H9 (cell line): ENCODE data around the gene ELF5. TPM values are rescaled to one million over a fixed set of nuclear protein-coding genes. Genes with fewer than 3 reads are reported as not detected.

Experiments used
- DNase-seq: peaks from one replicate; pipeline ENCODE4 v3.0.0-alpha.2; 2017
- H2AFZ ChIP-seq: one replicate; pipeline ENCODE4 v1.6.1; 2013; ENCODE audit warnings: mild to moderate bottlenecking, low read length, control low read depth, moderate library complexity
- H2AK5ac ChIP-seq: 2 replicates; pipeline ENCODE4 v1.6.1; 2013; ENCODE audit warnings: low read length, control low read depth, mixed read lengths; ENCODE audit not compliant: insufficient read length
- H2BK120ac ChIP-seq: one replicate; pipeline ENCODE4 v1.6.1; 2013; ENCODE audit warnings: low read depth, mild to moderate bottlenecking, low read length, control low read depth, inconsistent platforms; ENCODE audit not compliant: poor library complexity, severe bottlenecking
- H2BK12ac ChIP-seq: 2 replicates; pipeline ENCODE4 v1.6.1; 2013; ENCODE audit warnings: low read length, control low read depth, mixed read lengths, low read depth; ENCODE audit not compliant: insufficient read length
- H2BK15ac ChIP-seq: 2 replicates; pipeline ENCODE4 v1.6.1; 2013; ENCODE audit warnings: low read depth, low read length, control low read depth
- H2BK20ac ChIP-seq: one replicate; pipeline ENCODE4 v1.6.1; 2013; ENCODE audit warnings: low read depth, mild to moderate bottlenecking, low read length, control low read depth, inconsistent platforms; ENCODE audit not compliant: poor library complexity, severe bottlenecking
- H2BK5ac ChIP-seq: 2 replicates; pipeline ENCODE4 v1.6.1; 2013; ENCODE audit warnings: low read length, control low read depth, mixed read lengths; ENCODE audit not compliant: insufficient read length
- H3K14ac ChIP-seq: 2 replicates; pipeline ENCODE4 v1.6.1; 2013; ENCODE audit warnings: low read length, control low read depth; ENCODE audit not compliant: insufficient read depth
- H3K18ac ChIP-seq: 2 replicates; pipeline ENCODE4 v1.6.1; 2013; ENCODE audit warnings: low read depth, mild to moderate bottlenecking, mixed read lengths, low read length, control low read depth; ENCODE audit not compliant: insufficient read length
- H3K23ac ChIP-seq: 2 replicates; pipeline ENCODE4 v1.6.1; 2013; ENCODE audit warnings: low read length, control low read depth, mixed read lengths, low read depth; ENCODE audit not compliant: insufficient read length
- H3K23me2 ChIP-seq: 2 replicates; pipeline ENCODE4 v1.6.1; 2013; ENCODE audit warnings: low read depth, mild to moderate bottlenecking, mixed read lengths, low read length, control low read depth; ENCODE audit not compliant: insufficient read length, poor library complexity, severe bottlenecking
- H3K27ac ChIP-seq: 2 replicates; pipeline ENCODE4 v1.5.1; 2013; ENCODE audit warnings: low read length, control low read depth, mixed read lengths, low read depth; ENCODE audit not compliant: insufficient read length
- H3K27me3 ChIP-seq: 2 replicates; pipeline ENCODE4 v1.6.1; 2013; ENCODE audit warnings: low read length, control low read depth, inconsistent platforms; ENCODE audit not compliant: insufficient read depth
- H3K4ac ChIP-seq: 2 replicates; pipeline ENCODE4 v1.6.1; 2013; ENCODE audit warnings: low read depth, mild to moderate bottlenecking, control low read depth, inconsistent platforms, low read length, moderate library complexity
- H3K4me1 ChIP-seq: 2 replicates; pipeline ENCODE4 v1.6.1; 2013; ENCODE audit warnings: low read length, control low read depth, inconsistent platforms; ENCODE audit not compliant: insufficient read depth
- H3K4me2 ChIP-seq: 2 replicates; pipeline ENCODE4 v1.6.1; 2013; ENCODE audit warnings: low read length, control low read depth, mixed read lengths; ENCODE audit not compliant: insufficient read length, insufficient read depth
- H3K56ac ChIP-seq: 2 replicates; pipeline ENCODE4 v1.6.1; 2013; ENCODE audit warnings: low read depth, mild to moderate bottlenecking, mixed read lengths, low read length, control low read depth; ENCODE audit not compliant: insufficient read length
- H3K79me1 ChIP-seq: 2 replicates; pipeline ENCODE4 v1.6.1; 2013; ENCODE audit warnings: low read depth, mild to moderate bottlenecking, moderate library complexity, low read length, control low read depth, inconsistent platforms; ENCODE audit not compliant: insufficient read depth, poor library complexity, severe bottlenecking
- H3K79me2 ChIP-seq: 2 replicates; pipeline ENCODE4 v1.6.1; 2013; ENCODE audit warnings: low read length, control low read depth, inconsistent platforms; ENCODE audit not compliant: insufficient read depth
- H3K9ac ChIP-seq: 2 replicates; pipeline ENCODE4 v1.6.1; 2013; ENCODE audit warnings: low read length, control low read depth, mixed read lengths; ENCODE audit not compliant: insufficient read length; ENCODE audit errors: extremely low read depth
- H3K9me3 ChIP-seq: one replicate; pipeline ENCODE4 v1.6.1; 2013; ENCODE audit warnings: low read depth, low read length, inconsistent platforms; ENCODE audit not compliant: control insufficient read depth
- H3T11ph ChIP-seq: one replicate; pipeline ENCODE4 v1.6.1; 2013; ENCODE audit warnings: mild to moderate bottlenecking, low read length, control low read depth, inconsistent platforms
- H4K20me1 ChIP-seq: one replicate; pipeline ENCODE4 v1.6.1; 2013; ENCODE audit not compliant: control insufficient read depth, insufficient read length, insufficient read depth
- H4K5ac ChIP-seq: 2 replicates; pipeline ENCODE4 v1.6.1; 2013; ENCODE audit warnings: low read depth, mild to moderate bottlenecking, mixed read lengths, low read length, control low read depth; ENCODE audit not compliant: insufficient read length
- H4K8ac ChIP-seq: replicated peaks from 2 replicates; pipeline ENCODE4 v1.6.1; 2013; ENCODE audit warnings: low read length, control low read depth, mixed read lengths, low read depth; ENCODE audit not compliant: insufficient read length
- H4K91ac ChIP-seq: 2 replicates; pipeline ENCODE4 v1.6.1; 2013; ENCODE audit warnings: low read depth, mild to moderate bottlenecking, moderate library complexity, mixed read lengths, low read length, control low read depth; ENCODE audit not compliant: insufficient read length
- H3K27ac Mint-ChIP-seq, 3 experiments: 2 replicates in 2 of 3; 3 replicates in 1 of 3; pipeline ENCODE4 v1.8.0; 2020 to 2021; ENCODE audit warnings: mixed read lengths in 3 of 3, mild to moderate bottlenecking in 1 of 3, moderate library complexity in 1 of 3
- H3K27me3 Mint-ChIP-seq: 2 replicates; pipeline ENCODE4 v1.8.0; 2021; ENCODE audit warnings: low read depth, mild to moderate bottlenecking, moderate library complexity, mixed read lengths
- H3K36me3 Mint-ChIP-seq, 3 experiments: 2 replicates in 2 of 3; 3 replicates in 1 of 3; pipeline ENCODE4 v1.8.0; 2020 to 2021; ENCODE audit warnings: low read depth in 3 of 3, mixed read lengths in 3 of 3; ENCODE audit not compliant: insufficient read depth in 1 of 3
- H3K4me1 Mint-ChIP-seq, 2 experiments: 2 replicates each; pipeline ENCODE4 v1.8.0; 2020; ENCODE audit warnings: mixed read lengths in 2 of 2
- H3K4me3 Mint-ChIP-seq, 2 experiments: 2 replicates in 1 of 2; 3 replicates in 1 of 2; pipeline ENCODE4 v1.8.0; 2020 to 2021; ENCODE audit warnings: mild to moderate bottlenecking in 2 of 2, mixed read lengths in 2 of 2, moderate library complexity in 1 of 2
- H3K9me3 Mint-ChIP-seq, 2 experiments: 2 replicates in 1 of 2; 3 replicates in 1 of 2; pipeline ENCODE4 v1.8.0; 2020; ENCODE audit warnings: mild to moderate bottlenecking in 2 of 2, mixed read lengths in 2 of 2, moderate library complexity in 1 of 2
- WGBS: extraction: QIAGEN DNeasy Blood & Tissue Kit; methylation state at CpG from one replicate; pipeline ENCODE4 v1.1.7; 2013; ENCODE audit warnings: missing lambda C conversion rate, low lambda C conversion rate, mixed read lengths; ENCODE audit not compliant: insufficient read length; ENCODE audit errors: extremely low coverage; 5-methylcytosine and 5-hydroxymethylcytosine counted together
- total RNA-seq: library from RNA; stranded (reverse); gene quantifications from 2 replicates; pipeline ENCODE4 v1.2.1, GENCODE V29; 2021
- TF ChIP-seq, protein P1 (sequence below): fragments of 200-600 bp; sonication (generic); conservative IDR thresholded peaks from 3 replicates; pipeline ENCODE4 v1.8.0; 2021; ENCODE audit warnings: antibody characterized with exemption, mild to moderate bottlenecking

Gene ELF5
- total RNA-seq, 1 experiment from 2014 or later: not detected

DNA sequence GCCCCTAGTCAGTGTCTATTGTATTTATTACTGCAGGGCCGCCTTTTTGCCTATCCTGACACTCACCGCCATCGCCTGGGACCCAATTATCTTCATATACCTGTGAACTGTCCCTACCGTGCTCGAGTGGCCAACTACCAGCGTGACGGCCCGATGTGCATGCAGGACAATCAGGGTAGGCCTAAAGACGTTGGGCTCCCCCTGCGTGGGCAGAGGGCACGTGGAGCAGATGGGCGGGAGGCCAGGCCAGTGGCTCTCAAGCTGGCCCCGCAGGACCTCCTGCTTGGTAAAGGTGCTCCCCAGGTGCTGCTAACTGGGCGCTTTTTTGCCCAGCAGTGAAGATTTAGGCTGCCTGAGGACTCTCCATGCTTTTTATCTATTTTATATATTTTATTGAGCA lies 52.4 kb downstream of the ELF5 start:
- H2BK120ac ChIP-seq: no peak overlapping the region
- H3K27me3 ChIP-seq: no peaks in the 10 kb centered on the region
- no peak overlapping the region for H3K23ac ChIP-seq
- Mint-ChIP-seq H3K4me1 (peaks cover 8 to 10% of the 10 kb centered on the region in 2 experiments), H3K27me3 (no peaks in the 10 kb centered on the region), H3K27ac (no peak overlapping the region), H3K9me3 (peaks cover 7 to 8% of the 10 kb centered on the region in 2 experiments), H3K36me3 (peaks cover 2 to 72% (median 25%) of the 10 kb centered on the region in 3 experiments; a peak in 5 of 7 replicates), H3K4me3 (no peak overlapping the region)
- no peak overlapping the region for H2BK20ac ChIP-seq
- TF ChIP-seq, protein P1, sequence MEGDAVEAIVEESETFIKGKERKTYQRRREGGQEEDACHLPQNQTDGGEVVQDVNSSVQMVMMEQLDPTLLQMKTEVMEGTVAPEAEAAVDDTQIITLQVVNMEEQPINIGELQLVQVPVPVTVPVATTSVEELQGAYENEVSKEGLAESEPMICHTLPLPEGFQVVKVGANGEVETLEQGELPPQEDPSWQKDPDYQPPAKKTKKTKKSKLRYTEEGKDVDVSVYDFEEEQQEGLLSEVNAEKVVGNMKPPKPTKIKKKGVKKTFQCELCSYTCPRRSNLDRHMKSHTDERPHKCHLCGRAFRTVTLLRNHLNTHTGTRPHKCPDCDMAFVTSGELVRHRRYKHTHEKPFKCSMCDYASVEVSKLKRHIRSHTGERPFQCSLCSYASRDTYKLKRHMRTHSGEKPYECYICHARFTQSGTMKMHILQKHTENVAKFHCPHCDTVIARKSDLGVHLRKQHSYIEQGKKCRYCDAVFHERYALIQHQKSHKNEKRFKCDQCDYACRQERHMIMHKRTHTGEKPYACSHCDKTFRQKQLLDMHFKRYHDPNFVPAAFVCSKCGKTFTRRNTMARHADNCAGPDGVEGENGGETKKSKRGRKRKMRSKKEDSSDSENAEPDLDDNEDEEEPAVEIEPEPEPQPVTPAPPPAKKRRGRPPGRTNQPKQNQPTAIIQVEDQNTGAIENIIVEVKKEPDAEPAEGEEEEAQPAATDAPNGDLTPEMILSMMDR: no peak
- no peak overlapping the region for H2AK5ac ChIP-seq
- no peak overlapping the region for H3K56ac ChIP-seq
- H3K27ac ChIP-seq: no peak overlapping the region
- no peak overlapping the region for H2BK12ac ChIP-seq
- H3K79me1 ChIP-seq: no peaks in the 10 kb centered on the region
- no peak overlapping the region for H4K91ac ChIP-seq
- no peaks in the 10 kb centered on the region for H3K79me2 ChIP-seq
- no peak overlapping the region for H3K4ac ChIP-seq
- H4K20me1 ChIP-seq: peaks cover 2% of the 10 kb centered on the region
- no peak overlapping the region for H2BK15ac ChIP-seq
- no peak overlapping the region for H3K9ac ChIP-seq
- no peak overlapping the region for H2AFZ ChIP-seq
- no peak overlapping the region for H3K4me2 ChIP-seq
- no peak for DNase-seq
- no peak overlapping the region for H4K5ac ChIP-seq
- no peaks in the 10 kb centered on the region for H3K9me3 ChIP-seq
- H2BK5ac ChIP-seq: no peak overlapping the region
- WGBS: no CpG with 5 or more reads among the region's 14 CpGs
- no peaks in the 10 kb centered on the region for H3K4me1 ChIP-seq
- no peaks in the 10 kb centered on the region for H3K23me2 ChIP-seq
- no peak overlapping the region for H3T11ph ChIP-seq
- H3K14ac ChIP-seq: no peak overlapping the region
- H4K8ac ChIP-seq: no peak overlapping the region
- no peak overlapping the region for H3K18ac ChIP-seq
